Measurements from ENCODE around the gene LCN2.
"Not testable (repeated sequence)": the region's sequence is repeated elsewhere in the genome, so short reads cannot be mapped to it uniquely, and the experiment has no call there.

The LCN2 gene

GRCh38 chr9:128135561-128135960 is 13.7 kb upstream of the LCN2 start:
- H3K79me2 ChIP-seq (ENCODE audit: control insufficient read depth, insufficient read depth, low read length, poor library complexity); H3K9me3 ChIP-seq (ENCODE audit: insufficient read depth, low read depth, low read length); H4K12ac ChIP-seq (ENCODE audit: low read depth, low read length); H2AK5ac ChIP-seq (ENCODE audit: low read length); H4K8ac ChIP-seq (ENCODE audit: low read depth, low read length); H3K36me3 ChIP-seq (ENCODE audit: control insufficient read depth in 1 of 2, insufficient read depth in 2 of 2, low read length in 2 of 2); H2BK5ac ChIP-seq (ENCODE audit: low read depth, low read length, poor library complexity); H2AFZ ChIP-seq (ENCODE audit: insufficient read depth, low read length, poor library complexity); H3K27ac ChIP-seq (ENCODE audit: low read depth, low read length); H3K79me1 ChIP-seq (ENCODE audit: low read length); H3K14ac ChIP-seq (ENCODE audit: low read length); H3K4me2 ChIP-seq (ENCODE audit: low read length); H4K91ac ChIP-seq (ENCODE audit: low read depth, low read length); H3K4ac ChIP-seq (ENCODE audit: low read depth, low read length); H3K27me3 ChIP-seq (ENCODE audit: insufficient read depth, low read length); H3K4me3 ChIP-seq (ENCODE audit: low read depth, low read length); H3K9ac ChIP-seq (ENCODE audit: low read length); H3K23ac ChIP-seq (ENCODE audit: low read length); H3K18ac ChIP-seq (ENCODE audit: low read length); H3K4me1 ChIP-seq (ENCODE audit: control insufficient read depth in 1 of 2, insufficient read depth in 2 of 2, low read length in 2 of 2); H2BK120ac ChIP-seq (ENCODE audit: insufficient read depth, low read length, poor library complexity); DNase-seq; H2BK12ac ChIP-seq (ENCODE audit: low read length): not testable (repeated sequence)
- WGBS (ENCODE audit: extremely low coverage, insufficient coverage, insufficient read length) = no CpG with 5 or more reads among the region's 8 CpGs

GRCh38 chr9:128136816-128137793 is 12.1 kb upstream of the LCN2 start:
- no peaks in the 10 kb centered on the region for H3K9me3 ChIP-seq (ENCODE audit: insufficient read depth, low read depth, low read length)
- no CpG with 5 or more reads among the region's 18 CpGs for WGBS (ENCODE audit: extremely low coverage, insufficient coverage, insufficient read length)

GRCh38 chr9:128138001-128138400 is 11.3 kb upstream of the LCN2 start:
- no peak overlapping the region for H4K8ac ChIP-seq (ENCODE audit: low read depth, low read length)
- no peak overlapping the region for H3K9ac ChIP-seq (ENCODE audit: low read length)
- WGBS (ENCODE audit: extremely low coverage, insufficient coverage, insufficient read length) = no CpG with 5 or more reads among the region's 3 CpGs
- DNase-seq = no peak
- H4K91ac ChIP-seq (ENCODE audit: low read depth, low read length) = no peak overlapping the region
- no peak overlapping the region for H3K4ac ChIP-seq (ENCODE audit: low read depth, low read length)
- no peaks in the 10 kb centered on the region for H3K27me3 ChIP-seq (ENCODE audit: insufficient read depth, low read length)
- H3K36me3 ChIP-seq (ENCODE audit: control insufficient read depth in 1 of 2, insufficient read depth in 2 of 2, low read length in 2 of 2) = no peaks in the 10 kb centered on the region
- H3K79me1 ChIP-seq (ENCODE audit: low read length) = no peaks in the 10 kb centered on the region
- H3K4me2 ChIP-seq (ENCODE audit: low read length) = no peak overlapping the region
- H3K23ac ChIP-seq (ENCODE audit: low read length) = no peak overlapping the region
- H3K9me3 ChIP-seq (ENCODE audit: insufficient read depth, low read depth, low read length) = no peaks in the 10 kb centered on the region
- no peak overlapping the region for H4K12ac ChIP-seq (ENCODE audit: low read depth, low read length)
- H3K4me3 ChIP-seq (ENCODE audit: low read depth, low read length) = no peak overlapping the region
- H2BK120ac ChIP-seq (ENCODE audit: insufficient read depth, low read length, poor library complexity) = no peak overlapping the region
- H2AK5ac ChIP-seq (ENCODE audit: low read length) = no peak overlapping the region
- H3K18ac ChIP-seq (ENCODE audit: low read length) = no peak overlapping the region
- no peak overlapping the region for H2BK12ac ChIP-seq (ENCODE audit: low read length)
- no peak overlapping the region for H3K14ac ChIP-seq (ENCODE audit: low read length)
- H3K4me1 ChIP-seq (ENCODE audit: control insufficient read depth in 1 of 2, insufficient read depth in 2 of 2, low read length in 2 of 2) = no peaks in the 10 kb centered on the region
- no peak overlapping the region for H2AFZ ChIP-seq (ENCODE audit: insufficient read depth, low read length, poor library complexity)
- H3K79me2 ChIP-seq (ENCODE audit: control insufficient read depth, insufficient read depth, low read length, poor library complexity) = no peaks in the 10 kb centered on the region
- no peak overlapping the region for H2BK5ac ChIP-seq (ENCODE audit: low read depth, low read length, poor library complexity)
- no peak overlapping the region for H3K27ac ChIP-seq (ENCODE audit: low read depth, low read length)

More at GRCh38 chr9:128136816-128137793, 12.1 kb upstream of the LCN2 start:
- Histone ChIP-seq H2BK12ac (ENCODE audit: low read length) (no peak overlapping the region), H2AK5ac (ENCODE audit: low read length) (no peak overlapping the region), H2BK5ac (ENCODE audit: low read depth, low read length, poor library complexity) (no peak overlapping the region), H4K91ac (ENCODE audit: low read depth, low read length) (no peak overlapping the region), H3K14ac (ENCODE audit: low read length) (no peak overlapping the region), H3K4me1 (ENCODE audit: control insufficient read depth in 1 of 2, insufficient read depth in 2 of 2, low read length in 2 of 2) (no peaks in the 10 kb centered on the region), H3K18ac (ENCODE audit: low read length) (no peak overlapping the region), H2BK120ac (ENCODE audit: insufficient read depth, low read length, poor library complexity) (no peak overlapping the region), H3K27ac (ENCODE audit: low read depth, low read length) (no peak overlapping the region), H3K79me2 (ENCODE audit: control insufficient read depth, insufficient read depth, low read length, poor library complexity) (no peaks in the 10 kb centered on the region), H3K23ac (ENCODE audit: low read length) (no peak overlapping the region), H2AFZ (ENCODE audit: insufficient read depth, low read length, poor library complexity) (no peak overlapping the region), H3K27me3 (ENCODE audit: insufficient read depth, low read length) (no peaks in the 10 kb centered on the region), H3K79me1 (ENCODE audit: low read length) (no peaks in the 10 kb centered on the region), H3K4ac (ENCODE audit: low read depth, low read length) (no peak overlapping the region), H4K8ac (ENCODE audit: low read depth, low read length) (no peak overlapping the region), H3K4me3 (ENCODE audit: low read depth, low read length) (no peak overlapping the region), H3K9ac (ENCODE audit: low read length) (no peak overlapping the region), H3K4me2 (ENCODE audit: low read length) (no peak overlapping the region), H4K12ac (ENCODE audit: low read depth, low read length) (no peak overlapping the region), H3K36me3 (ENCODE audit: control insufficient read depth in 1 of 2, insufficient read depth in 2 of 2, low read length in 2 of 2) (no peaks in the 10 kb centered on the region)
- DNase-seq = no peak

- Histone ChIP-seq H4K12ac (ENCODE audit: low read depth, low read length) (no peak overlapping the region), H2AK5ac (ENCODE audit: low read length) (no peak overlapping the region), H2BK12ac (ENCODE audit: low read length) (no peak overlapping the region), H3K9ac (ENCODE audit: low read length) (no peak overlapping the region), H3K18ac (ENCODE audit: low read length) (no peak overlapping the region), H3K36me3 (ENCODE audit: control insufficient read depth in 1 of 2, insufficient read depth in 2 of 2, low read length in 2 of 2) (no peaks in the 10 kb centered on the region), H3K9me3 (ENCODE audit: insufficient read depth, low read depth, low read length) (no peaks in the 10 kb centered on the region), H2AFZ (ENCODE audit: insufficient read depth, low read length, poor library complexity) (no peak overlapping the region), H3K4me2 (ENCODE audit: low read length) (no peak overlapping the region), H4K8ac (ENCODE audit: low read depth, low read length) (no peak overlapping the region), H4K91ac (ENCODE audit: low read depth, low read length) (no peak overlapping the region), H3K4me1 (ENCODE audit: control insufficient read depth in 1 of 2, insufficient read depth in 2 of 2, low read length in 2 of 2) (no peaks in the 10 kb centered on the region), H2BK120ac (ENCODE audit: insufficient read depth, low read length, poor library complexity) (no peak overlapping the region), H3K14ac (ENCODE audit: low read length) (no peak overlapping the region), H3K79me1 (ENCODE audit: low read length) (no peaks in the 10 kb centered on the region), H3K27me3 (ENCODE audit: insufficient read depth, low read length) (no peaks in the 10 kb centered on the region), H2BK5ac (ENCODE audit: low read depth, low read length, poor library complexity) (no peak overlapping the region), H3K4ac (ENCODE audit: low read depth, low read length) (no peak overlapping the region), H3K23ac (ENCODE audit: low read length) (no peak overlapping the region), H3K4me3 (ENCODE audit: low read depth, low read length) (no peak overlapping the region), H3K27ac (ENCODE audit: low read depth, low read length) (no peak overlapping the region), H3K79me2 (ENCODE audit: control insufficient read depth, insufficient read depth, low read length, poor library complexity) (no peaks in the 10 kb centered on the region)
- no peak for DNase-seq
- no CpG with 5 or more reads among the region's 16 CpGs for WGBS (ENCODE audit: extremely low coverage, insufficient coverage, insufficient read length)
Observed at GRCh38 chr9:128139621-128140020, 9.6 kb upstream of the LCN2 start.

Measured in trophoblast cell (in vitro differentiated cells and primary cell).